Natural killer cell (primary cell): Measurements from ENCODE around the gene MTFP1. TPM values are rescaled to one million over a fixed set of nuclear protein-coding genes. Genes with fewer than 3 reads are reported as not detected.
A peak's percentile ranks its signal among the peaks of the same experiment; 100 is the strongest.
"Not testable (repeated sequence)": the region's sequence is repeated elsewhere in the genome, so short reads cannot be mapped to it uniquely, and the experiment has no call there.

Source experiments
- ATAC-seq, 3 donors: fragments of 150-1000 bp in 2 of 3; fragments of 200-7000 bp in 1 of 3; cut with Tn5 transposase; 1 replicate in 1 of 3; 2 replicates in 2 of 3; pipeline ENCODE4 v1.10.0; 2021; ENCODE audit warnings: mild to moderate bottlenecking in 2 of 3, moderate library complexity in 2 of 3
- DNase-seq, 2 donors: peaks; one replicate each; pipeline versions ENCODE4 v3.0.0 to v3.0.0-alpha.2; 2013 to 2021; ENCODE audit warnings: mixed read lengths in 1 of 2
- H3K27ac ChIP-seq: one replicate; pipeline ENCODE4 v1.5.1; 2013; ENCODE audit warnings: mild to moderate bottlenecking, low read length
- H3K27me3 ChIP-seq: one replicate; pipeline ENCODE4 v1.6.1; 2013; ENCODE audit warnings: low read length; ENCODE audit not compliant: control insufficient read depth, insufficient read depth
- H3K36me3 ChIP-seq: one replicate; pipeline ENCODE4 v1.6.1; 2013; ENCODE audit warnings: low read length; ENCODE audit not compliant: control insufficient read depth, insufficient read depth
- H3K4me1 ChIP-seq: one replicate; pipeline ENCODE4 v1.6.1; 2013; ENCODE audit warnings: low read length; ENCODE audit not compliant: control insufficient read depth, insufficient read depth
- H3K4me3 ChIP-seq: one replicate; pipeline ENCODE4 v1.5.1; 2013; ENCODE audit warnings: low read length
- H3K9me3 ChIP-seq: one replicate; pipeline ENCODE4 v1.6.1; 2013; ENCODE audit warnings: low read length; ENCODE audit not compliant: control insufficient read depth, insufficient read depth
- H3K27ac Mint-ChIP-seq, 2 donors: one replicate each; pipeline ENCODE4 v1.8.0; 2022; ENCODE audit warnings: mild to moderate bottlenecking in 2 of 2, mixed read lengths in 2 of 2, moderate library complexity in 1 of 2
- H3K27me3 Mint-ChIP-seq, 2 donors: one replicate each; pipeline ENCODE4 v1.8.0; 2022; ENCODE audit warnings: low read depth in 2 of 2, mixed read lengths in 2 of 2
- H3K36me3 Mint-ChIP-seq: one replicate; pipeline ENCODE4 v1.8.0; 2022; ENCODE audit warnings: mixed read lengths
- H3K4me1 Mint-ChIP-seq, 2 donors: one replicate each; pipeline ENCODE4 v1.8.0; 2022; ENCODE audit warnings: mixed read lengths in 2 of 2
- H3K4me3 Mint-ChIP-seq: one replicate; pipeline ENCODE4 v1.8.0; 2022; ENCODE audit warnings: mild to moderate bottlenecking, moderate library complexity, mixed read lengths
- H3K9me3 Mint-ChIP-seq, 2 donors: one replicate each; pipeline ENCODE4 v1.8.0; 2022; ENCODE audit warnings: mixed read lengths in 2 of 2
- CTCF ChIP-seq: fragments of 200-600 bp; IDR thresholded peaks from one replicate; pipeline ENCODE4 v1.8.0; 2022; ENCODE audit warnings: antibody characterized with exemption
- WGBS: methylation state at CpG from one replicate; pipeline ENCODE4 v1.1.7; 2013; ENCODE audit warnings: missing lambda C conversion rate; ENCODE audit not compliant: insufficient coverage; 5-methylcytosine and 5-hydroxymethylcytosine counted together
- intact Hi-C: fragments of 100-400 bp; cut with micrococcal nuclease; formaldehyde crosslinking; loops from one replicate; pipeline ENCODE4 v1.14.2; 2022
- total RNA-seq, 4 donors: library from RNA; stranded (reverse); fragments of 120-200 nt in 1 of 4; gene quantifications; one replicate each; pipeline versions ENCODE4 v1.2.3 to v1.2.4, GENCODE V29; 2013 to 2022

Gene MTFP1
- total RNA-seq, 3 donors from 2014 or later (not counting 1 experiment from before 2014, with no cell fraction given), result 15.7 to 17.5 (median 17.2) TPM

GRCh38 chr22:30457981-30458380, 32.4 kb downstream of the MTFP1 start:
- Histone ChIP-seq H3K4me3 (no peak overlapping the region), H3K27ac (no peak overlapping the region), H3K27me3 (no peaks in the 10 kb centered on the region), H3K4me1 (no peaks in the 10 kb centered on the region), H3K9me3 (no peaks in the 10 kb centered on the region), H3K36me3 (no peaks in the 10 kb centered on the region)
- Mint-ChIP-seq H3K36me3 (no peaks in the 10 kb centered on the region), H3K4me3 (no peak overlapping the region), H3K27ac (no peak overlapping the region), H3K27me3 (peaks cover 15 to 30% of the 10 kb centered on the region in 2 donors), H3K4me1 (no peaks in the 10 kb centered on the region), H3K9me3 (no peaks in the 10 kb centered on the region)
- WGBS, result 83% methylated on average over 8 of the region's 8 CpGs
- no peak for TF ChIP-seq CTCF
- intact Hi-C loops, result no loop called here
- DNase-seq (no peak), ATAC-seq (no peak)

GRCh38 chr22:30459181-30460052, 33.8 kb downstream of the MTFP1 start:
- TF ChIP-seq CTCF, result no peak
- H3K27me3 Mint-ChIP-seq, result peaks cover 11 to 24% of the 10 kb centered on the region in 2 donors
- Histone ChIP-seq H3K9me3 (no peaks in the 10 kb centered on the region), H3K4me3 (no peak overlapping the region), H3K27ac (no peak overlapping the region), H3K4me1 (no peaks in the 10 kb centered on the region), H3K27me3 (no peaks in the 10 kb centered on the region), H3K36me3 (no peaks in the 10 kb centered on the region)
- no peak overlapping the region for H3K4me3 Mint-ChIP-seq
- WGBS, result 78% methylated on average over 4 of the region's 4 CpGs
- ATAC-seq, result peak; percentile 21 to 42 (median 24)
- intact Hi-C loops, result no loop called here
- H3K36me3 Mint-ChIP-seq, result no peaks in the 10 kb centered on the region
- H3K4me1 Mint-ChIP-seq, result no peaks in the 10 kb centered on the region
- H3K27ac Mint-ChIP-seq, result no peak overlapping the region
- H3K9me3 Mint-ChIP-seq, result no peaks in the 10 kb centered on the region
- DNase-seq, result peak in 1 of 2 donors; percentile 45

- no peaks in the 10 kb centered on the region for H3K27me3 ChIP-seq
- peaks cover 0 to 2% of the 10 kb centered on the region in 2 donors for H3K9me3 Mint-ChIP-seq
- DNase-seq, result no peak
- H3K4me1 ChIP-seq, result no peaks in the 10 kb centered on the region
- H3K36me3 ChIP-seq, result no peaks in the 10 kb centered on the region
- peaks cover 17 to 24% of the 10 kb centered on the region in 2 donors for H3K27me3 Mint-ChIP-seq
- no peaks in the 10 kb centered on the region for H3K9me3 ChIP-seq
- no peak overlapping the region for H3K27ac ChIP-seq
- H3K4me1 Mint-ChIP-seq, result no peaks in the 10 kb centered on the region
- TF ChIP-seq CTCF, result no peak
- 79% methylated on average over 4 of the region's 4 CpGs for WGBS
- H3K4me3 ChIP-seq, result no peak overlapping the region
- no peaks in the 10 kb centered on the region for H3K36me3 Mint-ChIP-seq
- intact Hi-C loops, result no loop called here
- no peak for ATAC-seq
- no peak overlapping the region for H3K27ac Mint-ChIP-seq
- H3K4me3 Mint-ChIP-seq, result no peak overlapping the region
Measured at GRCh38 chr22:30460147-30460546, 34.6 kb downstream of the MTFP1 start.

- ATAC-seq, intact Hi-C loops, H3K9me3 ChIP-seq, H3K4me1 Mint-ChIP-seq, H3K4me1 ChIP-seq, H3K4me3 ChIP-seq, DNase-seq, H3K27me3 ChIP-seq, H3K9me3 Mint-ChIP-seq, H3K27ac ChIP-seq, H3K4me3 Mint-ChIP-seq, H3K36me3 ChIP-seq, H3K36me3 Mint-ChIP-seq, H3K27ac Mint-ChIP-seq: not testable (repeated sequence)
- WGBS, result 82% methylated on average over 5 of the region's 6 CpGs
- peaks cover 21 to 29% of the 10 kb centered on the region in 2 donors for H3K27me3 Mint-ChIP-seq
Measured at GRCh38 chr22:30460555-30460954, 35.0 kb downstream of the MTFP1 start.
